Measurements from ENCODE around the gene MORC3. TPM values are rescaled to one million over a fixed set of nuclear protein-coding genes. Genes with fewer than 3 reads are reported as not detected.

The MORC3 gene
- total and polyA plus RNA-seq, 9 of the 15 experiments (the other 6 are each of a cell fraction or from before 2014, with no cell fraction given): 12.7 to 53.7 (median 36.0) TPM

- TF ChIP-seq VEZF1 (CRISPR knock-in tag; IDR thresholded peaks at IDR 0.05): peak; percentile 51; the same call in 1 of the 2 replicates
- no peak for TF ChIP-seq ZNF75A (CRISPR knock-in tag; IDR thresholded peaks at IDR 0.05)
- no peak for TF ChIP-seq ZNF445 (CRISPR knock-in tag; IDR thresholded peaks at IDR 0.05; ENCODE audit: low read depth)
- TF ChIP-seq ZNF175 (CRISPR knock-in tag; IDR thresholded peaks at IDR 0.05; ENCODE audit: low read depth): no peak
- peak; percentile 95 for TF ChIP-seq CCNT2 (IDR thresholded peaks at IDR 0.05; ENCODE audit: borderline replicate concordance, extremely low read depth, insufficient read length, low read depth, low read length)
- no peak for TF ChIP-seq TEAD4 (IDR thresholded peaks at IDR 0.05; ENCODE audit: low read length)
- no peak for TF ChIP-seq TEAD4 (CRISPR knock-in tag; IDR thresholded peaks at IDR 0.05; ENCODE audit: borderline replicate concordance)
- TF ChIP-seq HDAC6 (IDR thresholded peaks at IDR 0.05; ENCODE audit: low read depth, low read length): 0 out of 2 replicates have a peak, but pooled peaks have one; percentile 61
- TF ChIP-seq CHD7 (IDR thresholded peaks at IDR 0.05; ENCODE audit: low read depth, low read length): no peak
- no peak for TF ChIP-seq ZNF197 (CRISPR knock-in tag; IDR thresholded peaks at IDR 0.05; ENCODE audit: low read depth)
- TF ChIP-seq THRB (CRISPR knock-in tag; conservative IDR thresholded peaks at IDR 0.05): no peak
- TF ChIP-seq MTA3 (IDR thresholded peaks at IDR 0.05; ENCODE audit: borderline replicate concordance): peak; percentile 46; the same call in 1 of the 2 replicates
Measured at GRCh38 chr21:36385233-36386030, 65.4 kb downstream of the MORC3 start, which contains the start of gene CHAF1B (continued).
